SK-N-SH (cell line): ENCODE results near the gene PPP1R36.

Source experiments
- EZH2phosphoT487 ChIP-seq: fragments of 200-600 bp; sonication (generic); IDR thresholded peaks from 2 replicates; pipeline ENCODE4 v1.6.1; 2017; ENCODE audit warnings: low read depth, mixed run types, mild to moderate bottlenecking, antibody characterized with exemption, moderate library complexity, borderline replicate concordance
- RAD21 ChIP-seq: IDR thresholded peaks from 2 replicates; pipeline ENCODE4 v1.6.1; 2012; ENCODE audit warnings: mild to moderate bottlenecking, low read length
- TAF1 ChIP-seq: IDR thresholded peaks from 2 replicates; pipeline ENCODE4 v1.6.1; 2012; ENCODE audit warnings: low read depth, mild to moderate bottlenecking, low read length, moderate library complexity, borderline replicate concordance
- TF ChIP-seq, protein P1 (sequence below): fragments of 200-600 bp; sonication (generic); IDR thresholded peaks from 2 replicates; pipeline ENCODE4 v1.6.1; 2017; ENCODE audit warnings: antibody characterized with exemption, mild to moderate bottlenecking, moderate library complexity
- TF ChIP-seq, protein P2 (sequence below): IDR thresholded peaks from 2 replicates; pipeline ENCODE4; 2012

DNA sequence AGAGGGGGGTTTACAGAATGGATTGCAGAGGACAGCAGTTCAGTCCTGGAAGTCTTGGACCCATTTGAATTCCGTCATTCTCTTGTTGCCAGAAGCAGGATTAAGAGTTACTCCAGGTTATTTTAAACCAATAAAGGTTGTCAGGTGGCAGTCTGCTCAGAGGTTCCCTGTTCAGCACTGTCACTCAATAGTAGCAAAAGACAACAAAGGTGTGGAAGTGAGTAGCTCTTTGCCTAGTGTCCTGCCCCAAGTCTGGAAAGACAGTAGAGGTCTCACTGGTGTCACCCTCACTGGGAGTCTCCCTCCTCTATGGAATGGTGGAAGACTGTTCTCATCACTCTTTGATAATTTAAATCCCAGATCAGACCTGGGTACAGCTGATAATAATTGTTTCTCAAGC, 81.0 kb downstream of the PPP1R36 start:
- TF ChIP-seq, protein P1, sequence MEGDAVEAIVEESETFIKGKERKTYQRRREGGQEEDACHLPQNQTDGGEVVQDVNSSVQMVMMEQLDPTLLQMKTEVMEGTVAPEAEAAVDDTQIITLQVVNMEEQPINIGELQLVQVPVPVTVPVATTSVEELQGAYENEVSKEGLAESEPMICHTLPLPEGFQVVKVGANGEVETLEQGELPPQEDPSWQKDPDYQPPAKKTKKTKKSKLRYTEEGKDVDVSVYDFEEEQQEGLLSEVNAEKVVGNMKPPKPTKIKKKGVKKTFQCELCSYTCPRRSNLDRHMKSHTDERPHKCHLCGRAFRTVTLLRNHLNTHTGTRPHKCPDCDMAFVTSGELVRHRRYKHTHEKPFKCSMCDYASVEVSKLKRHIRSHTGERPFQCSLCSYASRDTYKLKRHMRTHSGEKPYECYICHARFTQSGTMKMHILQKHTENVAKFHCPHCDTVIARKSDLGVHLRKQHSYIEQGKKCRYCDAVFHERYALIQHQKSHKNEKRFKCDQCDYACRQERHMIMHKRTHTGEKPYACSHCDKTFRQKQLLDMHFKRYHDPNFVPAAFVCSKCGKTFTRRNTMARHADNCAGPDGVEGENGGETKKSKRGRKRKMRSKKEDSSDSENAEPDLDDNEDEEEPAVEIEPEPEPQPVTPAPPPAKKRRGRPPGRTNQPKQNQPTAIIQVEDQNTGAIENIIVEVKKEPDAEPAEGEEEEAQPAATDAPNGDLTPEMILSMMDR: no peak
- TF ChIP-seq EZH2phosphoT487: no peak
- no peak for TF ChIP-seq TAF1
- TF ChIP-seq, protein P2, sequence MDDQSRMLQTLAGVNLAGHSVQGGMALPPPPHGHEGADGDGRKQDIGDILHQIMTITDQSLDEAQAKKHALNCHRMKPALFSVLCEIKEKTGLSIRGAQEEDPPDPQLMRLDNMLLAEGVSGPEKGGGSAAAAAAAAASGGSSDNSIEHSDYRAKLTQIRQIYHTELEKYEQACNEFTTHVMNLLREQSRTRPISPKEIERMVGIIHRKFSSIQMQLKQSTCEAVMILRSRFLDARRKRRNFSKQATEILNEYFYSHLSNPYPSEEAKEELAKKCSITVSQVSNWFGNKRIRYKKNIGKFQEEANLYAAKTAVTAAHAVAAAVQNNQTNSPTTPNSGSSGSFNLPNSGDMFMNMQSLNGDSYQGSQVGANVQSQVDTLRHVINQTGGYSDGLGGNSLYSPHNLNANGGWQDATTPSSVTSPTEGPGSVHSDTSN: no peak
- TF ChIP-seq RAD21: no peak
